Left ventricle myocardium inferior (tissue), 1 donor: ENCODE data around the gene EML6. TPM values are rescaled to one million over a fixed set of nuclear protein-coding genes. Genes with fewer than 3 reads are reported as not detected.

Experiments
- DNase-seq: peaks from one replicate; pipeline ENCODE4 v3.0.0-alpha.2; 2020
- H3K27ac ChIP-seq: fragments of 200-600 bp; replicated peaks from 2 replicates; pipeline ENCODE4 v1.8.0; 2021
- H3K27me3 ChIP-seq: fragments of 200-600 bp; 2 replicates; pipeline ENCODE4 v1.8.0; 2021; ENCODE audit warnings: low read depth
- H3K36me3 ChIP-seq: fragments of 200-600 bp; 2 replicates; pipeline ENCODE4 v1.8.0; 2021
- H3K4me1 ChIP-seq: fragments of 200-600 bp; 2 replicates; pipeline ENCODE4 v1.8.0; 2021
- H3K4me3 ChIP-seq: fragments of 200-600 bp; 2 replicates; pipeline ENCODE4 v1.8.0; 2021; ENCODE audit warnings: mild to moderate bottlenecking, moderate library complexity
- H3K9me3 ChIP-seq: fragments of 200-600 bp; replicated peaks from 2 replicates; pipeline ENCODE4 v1.8.0; 2021
- intact Hi-C: fragments of 100-400 bp; cut with micrococcal nuclease; formaldehyde crosslinking; loops from one replicate; pipeline ENCODE4 v1.11.0; 2022
- total RNA-seq: library from RNA; stranded (reverse); fragmentation: NEBNext Ultra II Directional; extraction: Animal tissue kit (Norgen Biotek cat#: 25700); gene quantifications from one replicate; pipeline ENCODE4 v1.2.1, GENCODE V29; 2021
- TF ChIP-seq, protein P1 (sequence below): fragments of 200-600 bp; IDR thresholded peaks from 2 replicates; pipeline ENCODE4 v1.8.0; 2021; ENCODE audit warnings: antibody characterized with exemption, mild to moderate bottlenecking, borderline replicate concordance
- donor health status: DM: no; HTN: yes; CAD: no; lungs with severe emphysema.

Gene EML6
- total RNA-seq, 1 donor from 2014 or later, result 0.77 TPM

DNA sequence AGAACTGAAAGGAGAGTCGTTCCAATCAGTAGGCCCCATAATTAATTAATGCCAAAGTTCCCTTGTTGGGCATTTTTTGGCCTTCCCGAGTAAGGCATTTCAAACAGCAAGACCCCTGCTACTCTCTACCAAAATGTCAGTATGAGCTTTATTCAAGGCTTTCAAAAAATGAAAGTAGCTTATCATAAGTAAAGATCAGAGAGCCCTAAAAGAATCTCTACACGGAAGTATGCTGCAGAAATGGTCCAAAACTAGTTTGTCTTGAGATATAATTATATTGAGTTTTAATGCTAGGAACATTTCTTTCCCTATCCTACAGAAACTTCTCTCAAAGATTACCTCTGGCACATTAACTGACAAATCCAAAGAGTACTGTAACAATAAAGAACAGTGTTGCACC, 282.8 kb downstream of the EML6 start:
- DNase-seq, result no peak
- H3K4me3 ChIP-seq, result no peak overlapping the region
- TF ChIP-seq, protein P1, sequence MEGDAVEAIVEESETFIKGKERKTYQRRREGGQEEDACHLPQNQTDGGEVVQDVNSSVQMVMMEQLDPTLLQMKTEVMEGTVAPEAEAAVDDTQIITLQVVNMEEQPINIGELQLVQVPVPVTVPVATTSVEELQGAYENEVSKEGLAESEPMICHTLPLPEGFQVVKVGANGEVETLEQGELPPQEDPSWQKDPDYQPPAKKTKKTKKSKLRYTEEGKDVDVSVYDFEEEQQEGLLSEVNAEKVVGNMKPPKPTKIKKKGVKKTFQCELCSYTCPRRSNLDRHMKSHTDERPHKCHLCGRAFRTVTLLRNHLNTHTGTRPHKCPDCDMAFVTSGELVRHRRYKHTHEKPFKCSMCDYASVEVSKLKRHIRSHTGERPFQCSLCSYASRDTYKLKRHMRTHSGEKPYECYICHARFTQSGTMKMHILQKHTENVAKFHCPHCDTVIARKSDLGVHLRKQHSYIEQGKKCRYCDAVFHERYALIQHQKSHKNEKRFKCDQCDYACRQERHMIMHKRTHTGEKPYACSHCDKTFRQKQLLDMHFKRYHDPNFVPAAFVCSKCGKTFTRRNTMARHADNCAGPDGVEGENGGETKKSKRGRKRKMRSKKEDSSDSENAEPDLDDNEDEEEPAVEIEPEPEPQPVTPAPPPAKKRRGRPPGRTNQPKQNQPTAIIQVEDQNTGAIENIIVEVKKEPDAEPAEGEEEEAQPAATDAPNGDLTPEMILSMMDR, result no peak
- no peaks in the 10 kb centered on the region for H3K27me3 ChIP-seq
- H3K4me1 ChIP-seq, result peaks cover 64% of the 10 kb centered on the region
- no peaks in the 10 kb centered on the region for H3K36me3 ChIP-seq
- intact Hi-C loops, result loop anchor here (10.0 kb wide), 1 partner anchor 102 kb away; no protein-coding TSS in a partner anchor
- H3K9me3 ChIP-seq, result no peaks in the 10 kb centered on the region
- H3K27ac ChIP-seq, result no peak overlapping the region

DNA sequence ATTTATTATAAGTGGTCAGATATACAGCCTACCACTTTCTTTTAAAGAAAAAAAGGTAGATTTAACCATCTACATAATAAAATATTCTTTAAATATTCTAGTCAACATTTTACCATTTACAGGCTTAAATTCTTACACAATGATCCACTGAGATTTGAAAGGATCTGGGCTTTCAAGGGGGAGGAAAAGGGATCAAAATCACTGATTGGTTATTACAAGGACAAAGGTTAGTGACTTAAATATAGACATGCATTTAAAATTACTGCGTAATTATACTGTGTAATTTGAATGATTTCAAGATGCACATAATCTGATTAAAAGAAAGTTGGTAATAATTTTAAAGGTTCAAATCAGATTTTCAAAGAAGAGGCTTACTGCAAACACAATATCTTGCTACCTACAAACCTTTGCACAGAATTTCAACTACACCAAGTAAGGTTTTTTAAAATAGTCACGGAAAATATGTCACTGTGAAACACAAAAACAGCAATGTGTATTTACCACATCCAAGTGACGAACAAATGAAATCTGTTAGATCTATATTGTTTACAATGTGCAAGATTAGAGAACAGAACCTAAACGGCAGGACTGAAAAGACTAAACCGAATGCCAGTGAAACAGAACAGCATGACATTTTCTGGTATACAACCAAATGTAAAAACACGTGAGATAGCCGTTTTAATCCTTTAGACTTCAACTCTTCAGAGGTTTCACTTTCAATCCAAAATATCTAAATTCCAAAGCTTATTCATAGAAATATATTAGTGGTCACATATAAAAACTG, 286.0 kb downstream of the EML6 start:
- DNase-seq, result no peak
- H3K27me3 ChIP-seq, result no peaks in the 10 kb centered on the region
- intact Hi-C loops, result loop anchor here (10.0 kb wide), 2 partner anchors 105 to 155 kb away; no protein-coding TSS in a partner anchor
- peak overlapping the region; percentile 36 for H3K27ac ChIP-seq
- H3K4me1 ChIP-seq, result peaks cover 91% of the 10 kb centered on the region
- H3K4me3 ChIP-seq, result peak overlapping the region; percentile 52
- no peaks in the 10 kb centered on the region for H3K9me3 ChIP-seq
- TF ChIP-seq, protein P1, result no peak
- H3K36me3 ChIP-seq, result no peaks in the 10 kb centered on the region

DNA sequence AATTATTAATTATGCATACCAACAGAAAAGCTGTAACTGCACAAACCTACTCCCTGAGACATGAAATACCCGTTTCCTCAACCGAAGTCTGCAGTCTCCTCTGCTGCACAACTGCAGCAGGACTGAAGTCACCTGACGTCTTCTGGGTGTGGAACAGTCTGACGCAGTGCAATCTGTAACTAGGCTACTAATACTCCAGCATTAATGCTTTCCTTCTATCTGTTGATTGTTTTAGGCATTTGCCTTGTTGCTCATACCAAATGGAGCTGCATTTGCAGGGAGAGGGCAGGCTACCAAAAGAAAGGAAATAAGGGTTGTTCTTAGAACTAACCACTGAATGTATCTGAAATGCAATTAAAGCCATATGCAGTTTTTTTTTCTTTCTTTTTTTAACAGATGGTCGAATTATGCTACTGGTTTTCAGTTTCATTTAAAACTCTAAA, 286.7 kb downstream of the EML6 start:
- Histone ChIP-seq H3K4me3 (peak overlapping the region; percentile 52), H3K4me1 (peaks cover 92% of the 10 kb centered on the region), H3K36me3 (no peaks in the 10 kb centered on the region), H3K9me3 (peaks cover 1% of the 10 kb centered on the region), H3K27me3 (no peaks in the 10 kb centered on the region), H3K27ac (peak overlapping the region; percentile 36)
- no peak for DNase-seq
- intact Hi-C loops, result loop anchor here (10.0 kb wide), 1 partner anchor 155 kb away; no protein-coding TSS in a partner anchor
- TF ChIP-seq, protein P1, result no peak

- Histone ChIP-seq H3K9me3 (peaks cover 5% of the 10 kb centered on the region), H3K4me1 (peaks cover 92% of the 10 kb centered on the region), H3K4me3 (no peak overlapping the region), H3K27me3 (no peaks in the 10 kb centered on the region), H3K36me3 (no peaks in the 10 kb centered on the region), H3K27ac (no peak overlapping the region)
- intact Hi-C loops, result loop anchor here (10.0 kb wide), 1 partner anchor 154 kb away; no protein-coding TSS in a partner anchor
- TF ChIP-seq, protein P1, result no peak
- no peak for DNase-seq
Measured at GRCh38 chr2:55010915-55011314, 287.5 kb downstream of the EML6 start.

GRCh38 chr2:55011831-55012671, 288.6 kb downstream of the EML6 start:
- H3K4me1 ChIP-seq, result peaks cover 81% of the 10 kb centered on the region
- no peak for DNase-seq
- no peaks in the 10 kb centered on the region for H3K36me3 ChIP-seq
- peak overlapping the region; percentile 31 for H3K27ac ChIP-seq
- intact Hi-C loops, result loop anchor here (10.0 kb wide), 1 partner anchor 153 kb away; no protein-coding TSS in a partner anchor
- H3K4me3 ChIP-seq, result no peak overlapping the region
- H3K27me3 ChIP-seq, result no peaks in the 10 kb centered on the region
- H3K9me3 ChIP-seq, result peaks cover 5% of the 10 kb centered on the region
- TF ChIP-seq, protein P1, result no peak
